Kidney epithelial cell (primary cell): Measurements from ENCODE around the gene SVOP. TPM values are rescaled to one million over a fixed set of nuclear protein-coding genes. Genes with fewer than 3 reads are reported as not detected.

Source experiments
- DNase-seq: peaks from one replicate; pipeline ENCODE4 v3.0.0-alpha.2; 2010; ENCODE audit warnings: low read depth
- H3K27me3 ChIP-seq: 2 replicates; pipeline ENCODE4 v1.6.0; 2011; ENCODE audit warnings: low read length; ENCODE audit not compliant: control insufficient read depth, insufficient read depth
- H3K36me3 ChIP-seq: 2 replicates; pipeline ENCODE4 v1.5.1; 2011; ENCODE audit warnings: low read length; ENCODE audit not compliant: control insufficient read depth, insufficient read depth
- H3K4me3 ChIP-seq: 2 replicates; pipeline ENCODE4 v1.5.1; 2011; ENCODE audit warnings: low read depth, mild to moderate bottlenecking, control low read depth, low read length
- CTCF ChIP-seq: IDR thresholded peaks from 2 replicates; pipeline ENCODE4 v1.5.1; 2011; ENCODE audit warnings: mild to moderate bottlenecking, moderate library complexity, low read length, control low read depth, inconsistent platforms; ENCODE audit not compliant: insufficient read depth, poor library complexity, severe bottlenecking
- total RNA-seq: library from RNA; depleted of rRNA; stranded (reverse); fragments of >200 nt; gene quantifications from 2 replicates; pipeline ENCODE4 v1.2.3, GENCODE V29; 2015

The SVOP gene
- total RNA-seq, 1 donor from 2014 or later, result not detected

DNA sequence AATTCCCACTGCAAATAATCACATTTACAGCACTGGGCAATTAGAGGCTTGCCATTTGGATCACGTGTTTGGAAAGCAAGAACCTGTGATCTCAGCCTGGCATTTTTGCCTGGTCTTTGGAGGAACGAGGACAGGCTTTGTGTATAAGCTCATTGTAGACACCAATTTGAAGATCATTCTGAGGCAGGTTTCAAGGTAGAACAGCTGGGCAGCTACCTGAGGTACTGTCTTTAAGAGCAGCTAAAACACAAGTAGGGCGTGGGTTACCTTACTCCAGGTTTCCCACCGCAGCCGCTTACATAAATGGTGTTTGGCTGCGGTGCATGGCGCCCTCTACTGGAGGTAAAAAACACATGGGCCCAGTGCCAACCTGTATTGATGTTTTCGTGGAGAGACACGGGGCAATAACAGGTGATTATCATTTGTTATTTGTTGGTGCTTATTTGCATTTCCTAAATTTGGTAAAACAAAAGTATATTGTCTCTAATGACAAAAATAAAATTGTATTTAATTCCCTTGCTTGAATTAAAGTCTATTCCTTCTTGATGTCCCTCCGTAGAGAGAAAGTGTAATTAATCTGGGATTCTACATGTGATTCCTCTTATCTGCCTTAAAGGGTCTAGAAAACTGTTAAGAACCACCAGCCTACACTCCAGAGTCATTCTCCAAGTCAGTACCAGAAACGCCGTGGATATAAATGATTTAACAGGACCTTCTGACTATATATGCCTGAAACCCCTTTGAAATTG is 69.7 kb downstream of the SVOP start:
- peak; percentile 19 for DNase-seq

DNA sequence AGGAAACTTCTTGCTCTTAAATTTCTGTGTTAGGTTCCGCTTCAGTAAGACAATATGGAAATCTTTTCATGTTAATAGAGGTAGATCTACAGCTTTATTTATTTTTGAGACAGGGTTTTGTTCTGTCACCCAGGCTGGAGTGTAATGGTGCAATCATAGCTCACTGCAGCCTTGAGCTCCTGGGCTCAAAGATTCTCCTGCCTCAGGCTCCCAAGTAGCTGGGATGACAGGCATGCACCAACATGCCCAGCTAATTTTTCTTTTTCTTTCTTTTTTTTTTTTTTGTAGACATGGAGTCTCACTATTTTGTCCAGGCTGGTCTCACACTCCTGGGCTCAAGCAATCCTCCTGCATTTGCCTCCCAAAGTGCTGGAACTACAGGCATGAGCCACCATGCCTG is 70.9 kb downstream of the SVOP start:
- H3K27me3 ChIP-seq, result no peaks in the 10 kb centered on the region
- no peaks in the 10 kb centered on the region for H3K36me3 ChIP-seq
- no peak overlapping the region for H3K4me3 ChIP-seq
- no peak for TF ChIP-seq CTCF
- no peak for DNase-seq

More for the DNA sequence above, 69.7 kb downstream of the SVOP start:
- Histone ChIP-seq H3K4me3 (no peak overlapping the region), H3K36me3 (no peaks in the 10 kb centered on the region), H3K27me3 (no peaks in the 10 kb centered on the region)
- peak; percentile 85 for TF ChIP-seq CTCF

DNA sequence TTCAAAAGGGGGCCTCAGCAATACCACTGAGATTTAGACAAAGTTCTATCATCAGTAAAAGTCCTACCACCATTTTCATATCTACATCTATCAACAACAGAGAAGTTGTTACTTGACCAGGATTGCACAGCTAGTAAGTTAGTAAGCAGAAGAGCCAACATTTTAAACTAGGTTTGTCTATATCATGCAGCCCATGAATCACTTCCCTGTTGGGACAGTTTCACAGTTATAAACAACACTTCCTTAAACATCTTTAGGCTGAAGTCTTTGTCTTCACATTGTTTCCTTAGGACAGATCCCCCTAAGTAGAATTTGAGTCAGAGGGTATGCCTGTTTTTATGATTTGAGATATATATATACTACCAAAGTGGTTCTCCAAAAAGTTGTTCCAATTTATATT is 72.5 kb downstream of the SVOP start:
- H3K36me3 ChIP-seq, result no peaks in the 10 kb centered on the region
- no peak overlapping the region for H3K4me3 ChIP-seq
- H3K27me3 ChIP-seq, result no peaks in the 10 kb centered on the region
- TF ChIP-seq CTCF, result no peak
- no peak for DNase-seq

GRCh38 chr12:108947097-108947496 is 73.8 kb downstream of the SVOP start:
- no peak for TF ChIP-seq CTCF
- Histone ChIP-seq H3K27me3 (no peaks in the 10 kb centered on the region), H3K4me3 (no peak overlapping the region), H3K36me3 (no peaks in the 10 kb centered on the region)
- no peak for DNase-seq

GRCh38 chr12:108940138-108940537 is 80.7 kb downstream of the SVOP start:
- H3K4me3 ChIP-seq, result no peak overlapping the region
- H3K27me3 ChIP-seq, result peaks cover 2% of the 10 kb centered on the region
- no peak for DNase-seq
- H3K36me3 ChIP-seq, result no peaks in the 10 kb centered on the region
- TF ChIP-seq CTCF, result no peak

- Histone ChIP-seq H3K36me3 (no peaks in the 10 kb centered on the region), H3K4me3 (no peak overlapping the region), H3K27me3 (peaks cover 2% of the 10 kb centered on the region)
- TF ChIP-seq CTCF, result no peak
- DNase-seq, result no peak
Measured at GRCh38 chr12:108939594-108939993, 81.3 kb downstream of the SVOP start.
